GM19452 (cell line): ENCODE data around the gene TRPM3.

ENCODE experiments used
- ATAC-seq: cut with Tn5 transposase; IDR thresholded peaks from one replicate; pipeline ENCODE4 v1.9.1; 2021; ENCODE audit not compliant: unreplicated experiment

The TRPM3 gene

GRCh38 chr9:70832492-70832891, 288.9 kb downstream of the TRPM3 start:
- no peak for ATAC-seq

- no peak for ATAC-seq
Observed at GRCh38 chr9:70830618-70831017, 290.8 kb downstream of the TRPM3 start.

GRCh38 chr9:70829591-70830265, 291.7 kb downstream of the TRPM3 start:
- ATAC-seq, result no peak

- ATAC-seq, result no peak
Observed at GRCh38 chr9:70826562-70826961, 294.9 kb downstream of the TRPM3 start.

- ATAC-seq, result no peak
Observed at GRCh38 chr9:70823284-70823683, 298.1 kb downstream of the TRPM3 start.

GRCh38 chr9:70817311-70817710, 304.1 kb downstream of the TRPM3 start:
- no peak for ATAC-seq

- no peak for ATAC-seq
Observed at GRCh38 chr9:70816891-70817290, 304.5 kb downstream of the TRPM3 start.

- no peak for ATAC-seq
Observed at GRCh38 chr9:70816316-70816715, 305.1 kb downstream of the TRPM3 start.

- ATAC-seq, result no peak
Observed at GRCh38 chr9:70814597-70814996, 306.8 kb downstream of the TRPM3 start.

GRCh38 chr9:70813141-70813540, 308.3 kb downstream of the TRPM3 start:
- ATAC-seq, result no peak

GRCh38 chr9:70811638-70812037, 309.8 kb downstream of the TRPM3 start:
- no peak for ATAC-seq

GRCh38 chr9:70806875-70807274, 314.5 kb downstream of the TRPM3 start:
- ATAC-seq, result no peak

- no peak for ATAC-seq
Observed at GRCh38 chr9:70805949-70806348, 315.5 kb downstream of the TRPM3 start.

GRCh38 chr9:70802758-70803436, 318.5 kb downstream of the TRPM3 start:
- ATAC-seq, result no peak

- no peak for ATAC-seq
Observed at GRCh38 chr9:70802206-70802605, 319.2 kb downstream of the TRPM3 start.

- ATAC-seq, result no peak
Observed at GRCh38 chr9:70801181-70801829, 320.1 kb downstream of the TRPM3 start.

GRCh38 chr9:70798018-70798417, 323.4 kb downstream of the TRPM3 start:
- no peak for ATAC-seq

- ATAC-seq, result no peak
Observed at GRCh38 chr9:70795841-70796240, 325.6 kb downstream of the TRPM3 start.

GRCh38 chr9:70792796-70793195, 328.6 kb downstream of the TRPM3 start:
- no peak for ATAC-seq

- no peak for ATAC-seq
Observed at GRCh38 chr9:70791936-70792335, 329.5 kb downstream of the TRPM3 start.

GRCh38 chr9:70789086-70789485, 332.3 kb downstream of the TRPM3 start:
- ATAC-seq, result no peak

- no peak for ATAC-seq
Observed at GRCh38 chr9:70784456-70784855, 337.0 kb downstream of the TRPM3 start.
